Measurements from ENCODE around the gene FNDC3A.

GRCh38 chr13:48975101-48975855 lies 434 bp upstream of the FNDC3A start:
- TF ChIP-seq YY1 (IDR thresholded peaks at IDR 0.05; ENCODE audit: insufficient read depth, insufficient read length), result no peak
- no peak for TF ChIP-seq ZNF274 (IDR thresholded peaks at IDR 0.05; ENCODE audit: low read depth, low read length)
- no peak for TF ChIP-seq SUZ12 (IDR thresholded peaks at IDR 0.05; ENCODE audit: extremely low read depth, insufficient read depth, insufficient read length)

Measured in NT2/D1 (cell line).